ENCODE data around the gene KRT73.
"Not testable (repeated sequence)": the region's sequence is repeated elsewhere in the genome, so short reads cannot be mapped to it uniquely, and the experiment has no call there.

The KRT73 gene

GRCh38 chr12:52600941-52601481 is 17.3 kb downstream of the KRT73 start, which contains the start of gene KRT72:
TSS of gene KRT72 (minus strand) at chr12:52601463. CDS start at chr12:52601452, 11 bp downstream.
- no peak for TF ChIP-seq CTCF (IDR thresholded peaks at IDR 0.05; ENCODE audit: low read depth, low read length)
- no peak for DNase-seq (ENCODE audit: extremely low read depth, low read depth)

GRCh38 chr12:52600475-52600874 is 17.9 kb downstream of the KRT73 start:
- DNase-seq (ENCODE audit: extremely low read depth, low read depth), result no peak
- no peak for TF ChIP-seq CTCF (IDR thresholded peaks at IDR 0.05; ENCODE audit: low read depth, low read length)

GRCh38 chr12:52600071-52600470 is 18.3 kb downstream of the KRT73 start:
- TF ChIP-seq CTCF (IDR thresholded peaks at IDR 0.05; ENCODE audit: low read depth, low read length), result no peak
- no peak for DNase-seq (ENCODE audit: extremely low read depth, low read depth)

GRCh38 chr12:52598966-52599365 is 19.4 kb downstream of the KRT73 start:
- DNase-seq (ENCODE audit: extremely low read depth, low read depth), result no peak
- TF ChIP-seq CTCF (IDR thresholded peaks at IDR 0.05; ENCODE audit: low read depth, low read length), result no peak

- DNase-seq (ENCODE audit: extremely low read depth, low read depth), result not testable (repeated sequence)
Observed at GRCh38 chr12:52594237-52594636, 24.1 kb downstream of the KRT73 start.

- no peak for TF ChIP-seq CTCF (IDR thresholded peaks at IDR 0.05; ENCODE audit: low read depth, low read length)
- DNase-seq (ENCODE audit: extremely low read depth, low read depth), result no peak
Observed at GRCh38 chr12:52591521-52591920, 26.8 kb downstream of the KRT73 start.

- DNase-seq (ENCODE audit: extremely low read depth, low read depth), result no peak
- TF ChIP-seq CTCF (IDR thresholded peaks at IDR 0.05; ENCODE audit: low read depth, low read length), result no peak
Observed at GRCh38 chr12:52590021-52590420, 28.3 kb downstream of the KRT73 start.

GRCh38 chr12:52587563-52587962 is 30.8 kb downstream of the KRT73 start:
- TF ChIP-seq CTCF (IDR thresholded peaks at IDR 0.05; ENCODE audit: low read depth, low read length), result no peak
- no peak for DNase-seq (ENCODE audit: extremely low read depth, low read depth)
